Prostate gland (tissue), 2 donors: ENCODE data around the gene DPYD. TPM values are rescaled to one million over a fixed set of nuclear protein-coding genes. Genes with fewer than 3 reads are reported as not detected.

Source experiments
- DNase-seq: peaks from one replicate; pipeline ENCODE4 v3.0.0-alpha.2; 2019; ENCODE audit warnings: low spot score
- H3K27ac ChIP-seq, 2 donors: fragments of 200-600 bp; sonication (generic); 2 replicates each; pipeline ENCODE4 v1.5.1; 2017 to 2019
- H3K27me3 ChIP-seq: fragments of 200-600 bp; sonication (generic); replicated peaks from 2 replicates; pipeline ENCODE4 v1.5.1; 2019; ENCODE audit not compliant: insufficient read depth
- H3K36me3 ChIP-seq, 2 donors: fragments of 200-600 bp; sonication (generic); 1 replicate in 1 of 2; 2 replicates in 1 of 2; pipeline versions ENCODE4 v1.5.1 to v1.8.1; 2017 to 2019
- H3K4me1 ChIP-seq: fragments of 200-600 bp; sonication (generic); replicated peaks from 2 replicates; pipeline ENCODE4 v1.5.1; 2019
- H3K4me3 ChIP-seq, 2 donors: fragments of 200-600 bp; sonication (generic); 2 replicates each; pipeline ENCODE4 v1.5.1; 2017 to 2019
- H3K9me3 ChIP-seq: fragments of 200-600 bp; sonication (generic); 2 replicates; pipeline ENCODE4 v1.5.1; 2017
- POLR2A ChIP-seq: fragments of 450-650 bp; IDR thresholded peaks from one replicate; pipeline ENCODE4 v1.6.1; 2016; ENCODE audit warnings: antibody characterized with exemption, mild to moderate bottlenecking
- POLR2AphosphoS5 ChIP-seq: sonication (generic); formaldehyde crosslinking; IDR thresholded peaks from one replicate; pipeline ENCODE4 v1.6.1; 2017; ENCODE audit warnings: antibody characterized with exemption
- WGBS: methylation state at CpG from one replicate; pipeline ENCODE4 v1.1.5; 2018; 5-methylcytosine and 5-hydroxymethylcytosine counted together
- intact Hi-C: fragments of 100-400 bp; cut with DNase I; formaldehyde crosslinking; loops from one replicate; pipeline ENCODE4 v1.14.2; 2022
- total RNA-seq, 2 donors: library from RNA; depleted of rRNA; stranded (reverse); fragments of >200 nt; gene quantifications; one replicate each; pipeline ENCODE4 v1.1.0, GENCODE V29; 2016
- TF ChIP-seq, protein P1 (sequence below), 4 experiments: fragments of 200-600 bp in 2 of 4; fragments of 450-650 bp in 2 of 4; sonication (generic) in 2 of 4; IDR thresholded peaks; 1 replicate in 3 of 4; 2 replicates in 1 of 4; pipeline ENCODE4 v1.5.1; 2016 to 2019; ENCODE audit warnings: antibody characterized with exemption in 4 of 4, mild to moderate bottlenecking in 2 of 4, moderate library complexity in 2 of 4

The DPYD gene
- total RNA-seq, 2 donors from 2014 or later = 18.2 to 19.7 TPM

GRCh38 chr1:97728436-97728835 lies 192.4 kb downstream of the DPYD start:
- H3K27ac ChIP-seq = no peak overlapping the region
- intact Hi-C loops = no loop called here

GRCh38 chr1:97727029-97727428 lies 193.8 kb downstream of the DPYD start:
- Histone ChIP-seq H3K27me3 (no peaks in the 10 kb centered on the region), H3K4me1 (no peaks in the 10 kb centered on the region), H3K27ac (no peak overlapping the region), H3K36me3 (no peaks in the 10 kb centered on the region), H3K9me3 (no peaks in the 10 kb centered on the region), H3K4me3 (no peak overlapping the region)
- intact Hi-C loops = no loop called here
- no peak for DNase-seq
- no peak for TF ChIP-seq POLR2AphosphoS5
- TF ChIP-seq, protein P1, sequence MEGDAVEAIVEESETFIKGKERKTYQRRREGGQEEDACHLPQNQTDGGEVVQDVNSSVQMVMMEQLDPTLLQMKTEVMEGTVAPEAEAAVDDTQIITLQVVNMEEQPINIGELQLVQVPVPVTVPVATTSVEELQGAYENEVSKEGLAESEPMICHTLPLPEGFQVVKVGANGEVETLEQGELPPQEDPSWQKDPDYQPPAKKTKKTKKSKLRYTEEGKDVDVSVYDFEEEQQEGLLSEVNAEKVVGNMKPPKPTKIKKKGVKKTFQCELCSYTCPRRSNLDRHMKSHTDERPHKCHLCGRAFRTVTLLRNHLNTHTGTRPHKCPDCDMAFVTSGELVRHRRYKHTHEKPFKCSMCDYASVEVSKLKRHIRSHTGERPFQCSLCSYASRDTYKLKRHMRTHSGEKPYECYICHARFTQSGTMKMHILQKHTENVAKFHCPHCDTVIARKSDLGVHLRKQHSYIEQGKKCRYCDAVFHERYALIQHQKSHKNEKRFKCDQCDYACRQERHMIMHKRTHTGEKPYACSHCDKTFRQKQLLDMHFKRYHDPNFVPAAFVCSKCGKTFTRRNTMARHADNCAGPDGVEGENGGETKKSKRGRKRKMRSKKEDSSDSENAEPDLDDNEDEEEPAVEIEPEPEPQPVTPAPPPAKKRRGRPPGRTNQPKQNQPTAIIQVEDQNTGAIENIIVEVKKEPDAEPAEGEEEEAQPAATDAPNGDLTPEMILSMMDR (IDR thresholded peaks at IDR 0.05) = no peak
- no peak for TF ChIP-seq POLR2A

More at GRCh38 chr1:97728436-97728835, 192.4 kb downstream of the DPYD start:
- H3K9me3 ChIP-seq = no peaks in the 10 kb centered on the region
- WGBS = 95% methylated on average over 1 of the region's 1 CpG
- TF ChIP-seq POLR2A (no peak), POLR2AphosphoS5 (no peak)
- TF ChIP-seq, protein P1 (IDR thresholded peaks at IDR 0.05) = no peak
- H3K4me3 ChIP-seq = no peak overlapping the region
- DNase-seq = no peak
- H3K36me3 ChIP-seq = no peaks in the 10 kb centered on the region
- no peaks in the 10 kb centered on the region for H3K27me3 ChIP-seq
- H3K4me1 ChIP-seq = no peaks in the 10 kb centered on the region

GRCh38 chr1:97726386-97726785 lies 194.4 kb downstream of the DPYD start:
- H3K4me3 ChIP-seq = no peak overlapping the region
- DNase-seq = no peak
- H3K27me3 ChIP-seq = no peaks in the 10 kb centered on the region
- intact Hi-C loops = no loop called here
- H3K36me3 ChIP-seq = no peaks in the 10 kb centered on the region
- H3K27ac ChIP-seq = no peak overlapping the region
- no peaks in the 10 kb centered on the region for H3K4me1 ChIP-seq
- no peaks in the 10 kb centered on the region for H3K9me3 ChIP-seq
- TF ChIP-seq POLR2A (no peak), POLR2AphosphoS5 (no peak)
- TF ChIP-seq, protein P1 (IDR thresholded peaks at IDR 0.05) = no peak

DNA sequence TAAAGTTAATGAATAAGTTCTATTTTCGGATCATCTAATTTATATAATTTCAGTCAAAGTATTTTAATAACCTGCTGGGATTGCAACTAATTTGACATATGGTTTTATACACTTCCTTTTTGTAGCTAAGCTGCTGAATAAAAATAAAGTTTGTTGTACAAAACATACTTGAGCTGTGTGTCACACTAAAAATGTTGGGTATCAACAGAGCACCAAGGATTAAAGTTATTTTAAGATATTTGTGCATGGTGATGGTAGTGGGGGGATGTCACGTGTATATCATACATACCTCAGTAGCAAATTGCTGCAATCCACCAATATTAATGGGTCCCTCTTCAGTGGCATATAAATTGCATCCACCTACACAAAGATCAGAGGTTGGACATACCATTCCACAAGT lies 199.6 kb downstream of the DPYD start:
- Histone ChIP-seq H3K4me1 (no peaks in the 10 kb centered on the region), H3K27me3 (no peaks in the 10 kb centered on the region), H3K36me3 (no peaks in the 10 kb centered on the region), H3K4me3 (no peak overlapping the region), H3K9me3 (no peaks in the 10 kb centered on the region), H3K27ac (no peak overlapping the region)
- DNase-seq = no peak
- WGBS = 98% methylated on average over 2 of the region's 2 CpGs
- intact Hi-C loops = no loop called here
- TF ChIP-seq POLR2AphosphoS5 = no peak
- TF ChIP-seq, protein P1 (IDR thresholded peaks at IDR 0.05) = no peak
- no peak for TF ChIP-seq POLR2A

DNA sequence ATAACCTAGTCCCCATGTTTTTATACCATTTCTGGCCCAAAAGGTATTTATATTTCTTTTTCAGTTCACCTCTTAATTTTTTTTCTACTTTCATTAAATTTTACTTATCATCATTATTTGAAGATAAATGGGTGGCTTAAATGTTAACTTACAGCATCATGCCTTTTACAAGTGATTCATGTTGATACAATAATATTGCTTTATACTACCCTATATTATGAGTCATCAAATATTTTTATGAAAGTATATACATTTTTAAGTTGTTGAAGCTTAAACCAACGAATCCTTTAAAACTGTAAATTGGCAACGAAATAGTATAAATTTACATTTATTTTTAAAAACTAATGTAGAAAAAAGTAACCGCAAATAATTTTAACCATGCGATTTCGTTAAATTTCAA lies 207.9 kb downstream of the DPYD start:
- Histone ChIP-seq H3K27me3 (no peaks in the 10 kb centered on the region), H3K27ac (no peak overlapping the region), H3K9me3 (no peaks in the 10 kb centered on the region), H3K36me3 (no peaks in the 10 kb centered on the region), H3K4me1 (no peaks in the 10 kb centered on the region), H3K4me3 (no peak overlapping the region)
- intact Hi-C loops = no loop called here
- no peak for DNase-seq
- WGBS = 90% methylated on average over 5 of the region's 5 CpGs
- TF ChIP-seq POLR2A (no peak), POLR2AphosphoS5 (no peak)
- TF ChIP-seq, protein P1 (IDR thresholded peaks at IDR 0.05) = no peak
